ENCODE data around the gene RPSA.
"Not testable (repeated sequence)": the region's sequence is repeated elsewhere in the genome, so short reads cannot be mapped to it uniquely, and the experiment has no call there.

Gene RPSA

DNA sequence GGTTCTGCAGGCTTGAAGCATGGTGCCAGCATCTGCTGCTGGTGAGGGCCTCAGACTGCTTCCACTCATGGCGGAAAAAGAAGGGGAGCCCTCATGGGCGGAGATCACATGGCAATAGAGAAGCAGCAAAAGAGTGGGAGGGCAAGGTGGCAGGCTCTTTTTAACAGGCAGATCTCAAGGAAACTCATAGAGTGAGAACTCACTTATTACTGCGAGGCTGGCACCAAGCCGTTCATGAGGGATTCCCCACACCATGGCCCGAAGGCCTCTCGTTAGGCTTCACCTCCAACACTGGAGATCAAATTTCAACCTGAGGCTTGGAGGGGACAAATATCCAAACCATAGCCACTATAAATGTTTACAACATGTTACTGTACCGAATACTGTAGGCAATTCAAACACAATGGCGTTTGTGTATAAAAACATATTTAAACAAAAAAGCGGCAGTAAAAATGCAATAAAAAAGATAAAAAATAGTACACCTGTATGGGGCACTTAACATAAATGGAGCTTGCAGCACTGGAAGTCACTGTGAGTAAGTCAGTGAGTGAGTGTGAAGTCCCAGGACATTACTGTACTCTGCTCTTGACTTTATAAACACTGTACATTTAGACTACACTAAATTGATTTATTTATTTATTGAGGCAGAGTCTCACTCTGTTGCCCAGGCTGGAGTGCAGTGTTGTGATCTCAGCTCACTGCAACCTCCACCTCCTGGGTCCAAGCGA lies 42.1 kb downstream of the RPSA start:
- no peaks in the 10 kb centered on the region for H3K9me3 Mint-ChIP-seq
- no peaks in the 10 kb centered on the region for H3K36me3 Mint-ChIP-seq (ENCODE audit: low read depth)
- no peak overlapping the region for H3K27ac Mint-ChIP-seq
- peaks cover 7% of the 10 kb centered on the region for H3K4me1 Mint-ChIP-seq (ENCODE audit: low read depth)
- peaks cover 11% of the 10 kb centered on the region for H3K27me3 Mint-ChIP-seq
- H3K4me3 Mint-ChIP-seq = no peak overlapping the region

DNA sequence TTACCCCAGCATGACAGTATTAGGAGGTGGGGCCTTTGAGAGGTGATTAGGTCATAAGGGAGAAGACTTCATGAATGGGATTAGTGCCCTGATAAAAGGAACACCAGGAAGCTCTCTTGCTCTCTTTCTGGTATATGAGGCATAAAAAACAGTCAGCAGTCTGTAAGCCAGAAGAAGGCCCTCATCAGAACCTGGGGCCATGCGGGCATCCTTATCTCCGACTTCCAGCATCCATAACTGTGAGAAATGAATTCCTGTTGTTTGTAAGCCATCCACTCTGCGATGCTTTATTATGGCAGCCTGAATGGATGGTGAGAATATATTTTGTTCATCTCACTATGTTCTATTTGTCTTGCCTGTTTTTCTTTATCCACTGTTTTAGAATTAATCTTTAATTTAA lies 43.3 kb downstream of the RPSA start:
- Mint-ChIP-seq H3K4me3 (no peak overlapping the region), H3K9me3 (no peaks in the 10 kb centered on the region), H3K27ac (no peak overlapping the region), H3K4me1 (ENCODE audit: low read depth) (peaks cover 7% of the 10 kb centered on the region), H3K27me3 (peaks cover 11% of the 10 kb centered on the region), H3K36me3 (ENCODE audit: low read depth) (no peaks in the 10 kb centered on the region)

DNA sequence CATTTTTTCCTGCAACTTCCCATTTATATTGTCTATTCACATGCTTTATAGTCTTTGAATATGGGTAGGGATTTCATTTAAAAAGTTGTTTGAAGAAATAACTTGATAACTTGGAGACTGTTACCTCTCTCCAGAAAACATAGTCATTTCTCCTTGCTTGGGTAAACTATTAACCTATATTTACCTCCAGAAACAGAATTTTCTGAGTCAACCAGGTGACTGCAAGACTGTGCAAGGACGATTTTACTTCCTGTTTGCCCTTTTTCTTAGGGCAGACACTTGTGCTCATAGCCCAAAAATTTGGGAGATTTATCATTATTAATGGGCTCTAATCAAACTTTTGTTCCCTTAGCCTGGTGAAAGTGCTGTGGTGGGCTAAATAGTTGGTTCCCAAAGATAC lies 46.6 kb downstream of the RPSA start:
- Mint-ChIP-seq H3K27ac (no peak overlapping the region), H3K9me3 (no peaks in the 10 kb centered on the region), H3K36me3 (ENCODE audit: low read depth) (no peaks in the 10 kb centered on the region), H3K4me1 (ENCODE audit: low read depth) (no peaks in the 10 kb centered on the region), H3K4me3 (no peak overlapping the region), H3K27me3 (peaks cover 14% of the 10 kb centered on the region)

DNA sequence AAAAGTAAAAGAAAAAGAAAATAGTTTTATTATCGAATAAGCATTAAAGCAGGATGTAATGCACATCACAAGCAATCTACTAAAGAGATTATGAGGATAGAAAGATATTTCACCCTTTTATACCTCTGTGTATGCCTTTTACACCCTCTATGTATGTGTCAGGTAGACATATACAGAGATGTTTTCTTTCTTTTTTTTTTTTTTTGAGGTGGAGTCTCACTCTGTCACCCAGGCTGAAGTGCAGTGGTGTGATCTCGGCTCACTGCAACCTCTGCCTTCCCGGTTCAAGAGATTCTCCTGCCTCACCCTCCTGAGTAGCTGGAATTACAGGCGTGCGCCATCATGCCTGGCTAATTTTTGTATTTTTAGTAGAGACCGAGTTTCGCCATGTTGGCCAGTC lies 47.4 kb downstream of the RPSA start:
- H3K27ac Mint-ChIP-seq; H3K9me3 Mint-ChIP-seq; H3K4me3 Mint-ChIP-seq; H3K36me3 Mint-ChIP-seq (ENCODE audit: low read depth); H3K4me1 Mint-ChIP-seq (ENCODE audit: low read depth): not testable (repeated sequence)
- peaks cover 11% of the 10 kb centered on the region for H3K27me3 Mint-ChIP-seq

DNA sequence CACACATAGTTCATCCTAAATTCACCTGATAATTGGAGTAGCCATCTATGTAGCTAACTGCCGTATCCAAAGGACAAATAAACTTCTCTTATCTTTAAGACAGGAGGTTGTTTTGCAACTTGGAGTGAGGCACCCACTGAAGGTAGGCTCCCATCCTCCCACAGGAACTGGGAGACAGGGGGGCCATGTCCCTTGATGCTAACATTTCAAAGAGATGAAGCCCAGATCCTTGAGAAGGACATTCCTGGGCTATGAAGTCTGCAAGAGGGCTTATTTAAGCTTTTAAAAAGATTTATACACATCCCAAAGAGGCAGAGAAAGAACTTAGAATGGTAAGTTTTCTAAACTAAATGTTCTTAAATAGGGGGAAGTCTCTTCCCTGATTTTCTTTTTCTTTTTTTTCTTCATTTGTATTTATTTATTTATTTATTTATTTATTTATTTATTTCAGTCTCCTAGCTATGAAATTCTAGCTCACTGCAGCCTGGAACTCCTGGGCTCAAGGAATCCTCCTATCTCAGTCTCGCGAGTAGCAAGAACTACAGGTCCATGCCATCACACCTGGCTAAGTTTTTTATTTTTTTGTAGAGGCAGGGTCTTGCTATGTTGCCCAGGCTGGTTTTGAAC lies 48.2 kb downstream of the RPSA start:
- H3K4me1 Mint-ChIP-seq (ENCODE audit: low read depth) = no peaks in the 10 kb centered on the region
- no peak overlapping the region for H3K27ac Mint-ChIP-seq
- H3K27me3 Mint-ChIP-seq = peaks cover 11% of the 10 kb centered on the region
- H3K9me3 Mint-ChIP-seq = no peaks in the 10 kb centered on the region
- H3K4me3 Mint-ChIP-seq = no peak overlapping the region
- no peaks in the 10 kb centered on the region for H3K36me3 Mint-ChIP-seq (ENCODE audit: low read depth)

DNA sequence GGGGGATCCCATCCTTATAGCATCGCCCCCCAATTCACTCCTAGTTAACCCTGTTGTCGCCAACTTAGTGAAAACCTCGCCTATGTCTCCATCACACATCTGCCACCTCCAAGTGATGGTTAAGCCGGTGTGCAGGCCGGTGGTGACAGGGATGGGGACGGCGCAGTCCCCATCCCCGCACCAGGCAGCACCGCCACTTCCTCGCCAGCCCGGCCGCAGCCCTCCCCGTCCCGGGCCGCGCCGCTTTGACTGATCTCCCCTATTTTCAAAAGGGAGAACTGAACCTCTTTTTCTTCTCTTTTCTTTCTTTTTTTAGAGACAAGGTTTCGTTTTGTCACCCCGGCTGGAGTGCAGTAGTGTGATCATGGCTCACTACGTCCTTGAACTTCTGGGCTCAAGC lies 49.6 kb downstream of the RPSA start:
- Mint-ChIP-seq H3K27ac (no peak overlapping the region), H3K27me3 (peaks cover 11% of the 10 kb centered on the region), H3K36me3 (ENCODE audit: low read depth) (no peaks in the 10 kb centered on the region), H3K4me3 (no peak overlapping the region), H3K9me3 (no peaks in the 10 kb centered on the region), H3K4me1 (ENCODE audit: low read depth) (no peaks in the 10 kb centered on the region)

DNA sequence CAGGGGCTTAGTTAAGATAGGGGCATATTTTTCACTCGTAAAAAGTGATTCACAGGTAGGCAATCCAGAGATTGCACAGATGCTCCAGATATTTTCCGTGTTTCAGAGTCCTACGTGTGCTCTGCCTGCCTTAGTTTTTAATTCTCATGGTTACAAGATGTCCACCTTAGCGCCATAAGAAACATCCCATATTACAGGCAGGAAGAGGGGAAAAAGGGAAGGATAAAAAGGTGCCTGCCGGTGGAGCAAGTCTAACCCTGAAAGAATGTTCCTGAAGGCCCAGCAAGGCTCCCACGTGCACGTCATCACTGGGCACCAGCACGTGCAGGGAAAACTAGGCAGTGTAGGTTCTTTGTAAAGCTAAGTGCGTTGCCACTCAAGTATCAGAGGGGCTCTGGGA lies 50.8 kb downstream of the RPSA start:
- Mint-ChIP-seq H3K4me1 (ENCODE audit: low read depth) (no peaks in the 10 kb centered on the region), H3K27me3 (peaks cover 11% of the 10 kb centered on the region), H3K27ac (no peak overlapping the region), H3K36me3 (ENCODE audit: low read depth) (no peaks in the 10 kb centered on the region), H3K9me3 (no peaks in the 10 kb centered on the region), H3K4me3 (no peak overlapping the region)

DNA sequence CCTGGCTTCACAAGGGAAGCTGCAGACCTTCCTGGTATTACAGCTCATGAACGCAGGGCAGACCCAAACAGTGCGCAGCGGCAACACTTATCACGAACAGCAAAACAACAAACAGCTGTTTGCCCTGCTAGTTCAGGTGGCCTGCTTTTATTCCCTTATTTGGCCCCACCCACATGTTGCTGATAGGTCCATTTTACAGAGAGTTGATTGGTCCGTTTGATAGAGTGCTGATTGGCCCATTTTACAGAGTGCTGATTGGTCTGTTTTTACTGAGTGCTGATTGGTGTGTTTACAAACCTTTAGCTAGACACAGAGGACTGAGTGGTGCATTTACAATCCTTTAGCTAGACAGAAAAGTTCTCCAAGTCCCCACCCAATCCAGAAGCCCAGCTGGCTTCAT lies 52.1 kb downstream of the RPSA start:
- H3K9me3 Mint-ChIP-seq; H3K36me3 Mint-ChIP-seq (ENCODE audit: low read depth); H3K4me3 Mint-ChIP-seq; H3K27ac Mint-ChIP-seq; H3K4me1 Mint-ChIP-seq (ENCODE audit: low read depth): not testable (repeated sequence)
- H3K27me3 Mint-ChIP-seq = peaks cover 15% of the 10 kb centered on the region

DNA sequence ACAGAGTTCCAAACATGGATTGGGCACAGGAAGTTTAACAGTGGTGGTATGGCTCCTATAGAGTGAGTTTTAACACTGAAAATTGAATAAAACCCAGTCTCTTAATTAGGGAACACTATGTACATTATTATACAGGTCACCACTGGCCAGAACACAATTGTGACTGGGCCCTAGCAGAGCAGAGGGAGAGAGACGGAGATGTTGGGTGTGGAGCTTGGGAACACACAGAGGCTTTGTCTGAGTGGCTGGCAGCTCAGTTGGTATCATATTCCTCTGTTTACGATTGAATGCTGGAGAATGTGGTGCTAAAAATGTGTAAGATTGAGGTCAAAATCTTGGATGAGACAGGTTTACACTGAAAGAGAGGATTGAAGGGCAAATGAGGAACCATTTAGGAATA lies 54.2 kb downstream of the RPSA start:
- no peaks in the 10 kb centered on the region for H3K4me1 Mint-ChIP-seq (ENCODE audit: low read depth)
- no peak overlapping the region for H3K27ac Mint-ChIP-seq
- H3K9me3 Mint-ChIP-seq = no peaks in the 10 kb centered on the region
- H3K36me3 Mint-ChIP-seq (ENCODE audit: low read depth) = no peaks in the 10 kb centered on the region
- H3K27me3 Mint-ChIP-seq = peaks cover 14% of the 10 kb centered on the region
- no peak overlapping the region for H3K4me3 Mint-ChIP-seq
